Activated CD4-positive, alpha-beta memory T cell treated with anti-CD3 and anti-CD28 coated beads, Interleukin-2, amount 10 ng/mL, durations not matched to agents 7 days and 5 days (primary cell): ENCODE results near the gene COX6A2. TPM values are rescaled to one million over a fixed set of nuclear protein-coding genes. Genes with fewer than 3 reads are reported as not detected.

ENCODE experiments used
- CTCF ChIA-PET: fragments of 350-600 bp; sonication (Branson Sonifier 250); formaldehyde crosslinking; loops from one replicate; lab custom pipeline; 2021; ENCODE audit warnings: antibody characterized with exemption, inconsistent platforms; lab: Charles Lee
- POLR2A ChIA-PET: fragments of 350-600 bp; sonication (Branson Sonifier 250); formaldehyde crosslinking; loops from one replicate; lab custom pipeline; 2021; ENCODE audit warnings: antibody characterized with exemption; lab: Charles Lee
- DNase-seq: peaks from one replicate; pipeline ENCODE4 v3.0.0-alpha.2; 2020
- H3K27ac Mint-ChIP-seq: one replicate; pipeline ENCODE4 v1.8.0; 2021; ENCODE audit warnings: mild to moderate bottlenecking, mixed read lengths
- H3K27me3 Mint-ChIP-seq: one replicate; pipeline ENCODE4 v1.8.0; 2021; ENCODE audit warnings: mixed read lengths
- H3K36me3 Mint-ChIP-seq: one replicate; pipeline ENCODE4 v1.8.0; 2021; ENCODE audit warnings: low read depth, mixed read lengths
- H3K4me1 Mint-ChIP-seq: one replicate; pipeline ENCODE4 v1.8.0; 2021; ENCODE audit warnings: mixed read lengths
- H3K4me3 Mint-ChIP-seq: one replicate; pipeline ENCODE4 v1.8.0; 2021; ENCODE audit warnings: mild to moderate bottlenecking, mixed read lengths
- H3K9me3 Mint-ChIP-seq: one replicate; pipeline ENCODE4 v1.8.0; 2021; ENCODE audit warnings: mixed read lengths
- total RNA-seq, 2 experiments: library from RNA; stranded (reverse); gene quantifications; one replicate each; pipeline ENCODE4 v1.2.3, GENCODE V29; 2021

The COX6A2 gene
- total RNA-seq, 2 experiments from 2014 or later, result not detected

DNA sequence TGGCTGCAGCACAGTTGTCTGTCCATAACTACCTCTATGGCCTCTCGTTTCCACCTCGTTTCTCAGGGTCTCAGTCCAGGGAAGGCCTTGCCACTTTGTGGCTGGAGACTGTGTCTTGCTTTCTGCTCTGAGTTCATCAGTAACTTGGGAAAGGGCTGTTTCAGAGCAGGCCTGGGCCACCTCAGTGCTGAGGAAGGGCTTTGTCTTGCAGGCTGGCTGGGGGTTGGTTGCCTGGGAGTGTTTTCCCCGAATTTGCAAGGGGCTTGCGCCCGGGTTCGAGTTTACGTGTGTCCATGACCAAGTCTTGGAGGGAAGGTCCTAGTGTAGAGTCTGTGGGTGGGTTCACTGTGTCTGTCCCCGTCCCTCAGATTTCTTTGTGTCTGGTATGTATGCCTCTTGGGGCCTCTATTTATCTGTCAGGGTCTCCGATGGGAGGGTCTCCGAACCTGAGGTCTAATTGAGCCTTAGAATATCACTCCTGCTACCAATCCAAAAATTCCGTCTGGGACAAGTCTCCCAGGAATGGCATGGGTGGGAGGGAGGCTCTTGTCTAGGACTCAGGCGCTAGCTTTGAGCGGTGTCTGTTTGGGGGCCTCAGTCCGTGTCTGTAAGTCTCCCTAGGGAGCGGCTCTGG, 43.2 kb upstream of the COX6A2 start:
- Mint-ChIP-seq H3K36me3 (peaks cover 4% of the 10 kb centered on the region), H3K9me3 (no peaks in the 10 kb centered on the region), H3K27me3 (peaks cover 37% of the 10 kb centered on the region), H3K4me3 (no peak overlapping the region), H3K27ac (no peak overlapping the region), H3K4me1 (peaks cover 21% of the 10 kb centered on the region)
- no peak for DNase-seq
- CTCF ChIA-PET, result interaction anchor here (3.4 kb wide), 1 partner anchor 10 kb away, joined by 15 read pairs; no protein-coding TSS in a partner anchor
- POLR2A ChIA-PET, result interaction anchor here (1.6 kb wide), 1 partner anchor 11 kb away, joined by 3 read pairs; no protein-coding TSS in a partner anchor

DNA sequence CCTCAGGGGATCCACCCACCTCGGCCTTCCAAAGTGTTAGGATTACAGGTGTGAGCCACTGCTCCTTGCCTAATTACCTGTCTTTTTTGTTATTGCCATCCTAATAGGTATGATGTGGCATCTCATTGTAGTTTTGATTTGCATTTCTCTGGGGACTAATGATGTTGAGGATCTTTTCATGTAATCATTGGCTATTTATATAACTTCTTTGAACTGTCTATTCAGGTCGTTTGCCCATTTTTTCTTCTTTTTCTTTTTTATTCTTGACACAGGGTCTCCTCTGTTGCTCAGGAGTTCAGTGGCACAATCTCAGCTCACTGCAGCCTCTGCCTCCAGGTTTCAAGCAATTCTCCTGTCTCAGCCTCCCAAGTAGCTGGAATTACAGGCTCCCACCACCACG, 42.5 kb upstream of the COX6A2 start:
- Mint-ChIP-seq H3K36me3 (peaks cover 8% of the 10 kb centered on the region), H3K4me3 (no peak overlapping the region), H3K9me3 (no peaks in the 10 kb centered on the region), H3K4me1 (peaks cover 18% of the 10 kb centered on the region), H3K27me3 (peaks cover 34% of the 10 kb centered on the region), H3K27ac (no peak overlapping the region)
- ChIA-PET CTCF (interaction anchor here (3.4 kb wide), 1 partner anchor 10 kb away, joined by 15 read pairs; no protein-coding TSS in a partner anchor), POLR2A (interaction anchor here (1.6 kb wide), 1 partner anchor 10 kb away, joined by 3 read pairs; no protein-coding TSS in a partner anchor)
- no peak for DNase-seq

DNA sequence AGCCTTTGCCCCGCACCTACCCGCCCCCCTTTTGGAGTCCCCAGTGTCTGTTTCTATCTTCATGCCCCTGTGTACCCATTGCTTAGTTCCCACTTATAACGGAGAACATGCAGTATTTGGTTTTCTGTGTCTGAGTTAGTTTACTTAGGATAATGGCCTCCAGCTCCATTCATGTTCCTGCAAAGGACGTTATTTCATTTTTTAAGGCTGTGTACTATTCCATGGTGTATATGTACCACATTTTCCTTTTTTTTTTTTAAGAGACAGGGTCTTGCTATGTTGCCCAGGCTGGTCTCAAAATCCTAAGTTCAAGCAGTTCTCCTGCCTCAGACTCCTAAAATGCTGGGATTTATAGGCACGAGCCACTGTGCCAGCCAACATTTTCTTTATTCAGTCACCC, 39.7 kb upstream of the COX6A2 start:
- peaks cover 22% of the 10 kb centered on the region for H3K36me3 Mint-ChIP-seq
- POLR2A ChIA-PET, result no interaction called here

DNA sequence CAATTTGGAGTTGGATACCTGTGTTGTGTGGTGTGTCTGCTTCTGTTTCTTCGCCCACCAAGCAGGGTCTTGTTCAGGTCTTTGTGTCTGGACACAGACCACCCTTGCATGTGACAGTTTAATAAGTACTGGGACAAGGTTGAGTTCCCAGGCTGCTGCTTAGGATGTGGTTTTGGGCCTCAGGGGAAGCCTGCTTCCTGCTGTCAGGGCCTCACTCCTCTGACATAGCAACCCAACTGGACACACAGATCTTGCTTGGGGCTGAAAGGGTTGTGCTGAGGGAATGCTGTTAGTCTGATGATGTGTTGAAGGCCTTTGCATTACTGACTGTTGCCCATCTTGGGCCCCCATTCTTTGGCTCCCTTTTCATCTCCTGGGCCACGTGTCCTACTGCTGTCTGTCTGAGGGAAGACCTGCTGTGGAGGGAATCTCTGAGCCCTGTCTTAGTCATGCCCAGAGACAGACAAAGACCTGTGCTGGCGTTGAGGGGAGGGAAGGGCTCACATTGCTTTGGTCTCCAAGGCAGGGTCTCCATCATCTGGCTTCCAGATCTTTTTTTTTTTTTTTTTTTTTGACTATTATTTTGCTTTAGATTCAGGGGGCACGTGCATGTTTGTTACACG, 39.1 kb upstream of the COX6A2 start:
- DNase-seq, result no peak
- H3K27ac Mint-ChIP-seq, result no peak overlapping the region
- ChIA-PET CTCF (no interaction called here), POLR2A (no interaction called here)
- H3K4me1 Mint-ChIP-seq, result peaks cover 14% of the 10 kb centered on the region
- peaks cover 10% of the 10 kb centered on the region for H3K27me3 Mint-ChIP-seq
- H3K4me3 Mint-ChIP-seq, result no peak overlapping the region
- no peaks in the 10 kb centered on the region for H3K9me3 Mint-ChIP-seq
- peaks cover 26% of the 10 kb centered on the region for H3K36me3 Mint-ChIP-seq

More for the DNA sequence above, 39.7 kb upstream of the COX6A2 start:
- Mint-ChIP-seq H3K4me3 (no peak overlapping the region), H3K27me3 (peaks cover 15% of the 10 kb centered on the region), H3K27ac (no peak overlapping the region), H3K4me1 (peaks cover 18% of the 10 kb centered on the region), H3K9me3 (no peaks in the 10 kb centered on the region)
- no peak for DNase-seq
- CTCF ChIA-PET, result interaction anchor here (1.3 kb wide), 1 partner anchor 9 kb away, joined by 4 read pairs; the partner anchor contains the start of gene ARMC5

DNA sequence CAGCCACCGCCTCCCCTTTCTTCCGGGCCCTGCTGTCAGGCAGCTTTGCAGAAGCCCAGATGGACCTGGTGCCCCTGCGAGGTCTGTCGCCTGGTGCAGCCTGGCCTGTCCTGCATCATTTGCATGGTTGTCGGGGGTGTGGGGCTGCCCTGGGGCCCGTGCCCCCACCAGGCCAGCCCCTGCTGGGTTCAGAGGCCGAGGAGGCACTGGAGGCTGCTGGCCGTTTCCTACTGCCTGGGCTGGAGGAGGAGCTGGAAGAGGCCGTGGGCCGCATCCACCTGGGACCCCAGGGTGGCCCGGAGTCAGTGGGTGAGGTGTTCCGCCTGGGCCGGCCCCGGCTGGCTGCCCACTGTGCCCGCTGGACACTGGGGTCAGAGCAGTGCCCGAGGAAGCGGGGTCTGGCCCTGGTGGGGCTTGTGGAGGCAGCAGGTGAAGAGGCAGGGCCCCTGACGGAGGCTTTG, 38.3 kb upstream of the COX6A2 start:
- peaks cover 13% of the 10 kb centered on the region for H3K4me1 Mint-ChIP-seq
- peaks cover 8% of the 10 kb centered on the region for H3K27me3 Mint-ChIP-seq
- DNase-seq, result no peak
- no peak overlapping the region for H3K4me3 Mint-ChIP-seq
- ChIA-PET CTCF (no interaction called here), POLR2A (no interaction called here)
- H3K9me3 Mint-ChIP-seq, result no peaks in the 10 kb centered on the region
- peaks cover 26% of the 10 kb centered on the region for H3K36me3 Mint-ChIP-seq
- no peak overlapping the region for H3K27ac Mint-ChIP-seq

DNA sequence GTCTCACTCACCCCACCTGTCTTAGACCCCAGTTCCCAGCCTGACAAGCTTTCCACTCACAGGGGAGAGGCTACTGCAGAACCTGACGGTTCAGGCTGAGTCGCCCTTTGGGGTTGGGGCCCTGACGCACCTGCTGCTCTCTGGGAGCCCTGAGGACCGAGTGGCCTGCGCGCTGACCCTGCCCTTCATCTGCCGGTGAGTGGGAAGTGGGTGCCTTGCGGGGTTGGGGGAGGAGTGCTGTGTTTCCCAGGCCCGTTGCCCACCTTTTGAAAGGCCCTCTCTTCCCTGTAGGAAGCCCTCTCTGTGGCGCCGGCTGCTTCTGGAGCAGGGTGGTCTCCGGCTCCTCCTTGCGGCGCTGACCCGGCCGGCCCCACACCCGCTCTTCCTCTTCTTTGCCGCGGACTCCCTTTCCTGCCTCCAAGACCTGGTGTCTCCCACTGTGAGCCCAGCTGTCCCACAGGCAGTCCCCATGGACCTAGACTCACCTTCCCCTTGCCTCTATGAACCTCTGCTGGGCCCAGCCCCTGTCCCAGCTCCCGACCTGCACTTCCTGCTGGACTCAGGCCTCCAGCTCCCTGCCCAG, 37.7 kb upstream of the COX6A2 start:
- Mint-ChIP-seq H3K36me3 (peaks cover 26% of the 10 kb centered on the region), H3K4me1 (peaks cover 18% of the 10 kb centered on the region), H3K4me3 (no peak overlapping the region), H3K27ac (no peak overlapping the region), H3K9me3 (no peaks in the 10 kb centered on the region), H3K27me3 (peaks cover 4% of the 10 kb centered on the region)
- no peak for DNase-seq
- POLR2A ChIA-PET, result no interaction called here
- CTCF ChIA-PET, result no interaction called here

DNA sequence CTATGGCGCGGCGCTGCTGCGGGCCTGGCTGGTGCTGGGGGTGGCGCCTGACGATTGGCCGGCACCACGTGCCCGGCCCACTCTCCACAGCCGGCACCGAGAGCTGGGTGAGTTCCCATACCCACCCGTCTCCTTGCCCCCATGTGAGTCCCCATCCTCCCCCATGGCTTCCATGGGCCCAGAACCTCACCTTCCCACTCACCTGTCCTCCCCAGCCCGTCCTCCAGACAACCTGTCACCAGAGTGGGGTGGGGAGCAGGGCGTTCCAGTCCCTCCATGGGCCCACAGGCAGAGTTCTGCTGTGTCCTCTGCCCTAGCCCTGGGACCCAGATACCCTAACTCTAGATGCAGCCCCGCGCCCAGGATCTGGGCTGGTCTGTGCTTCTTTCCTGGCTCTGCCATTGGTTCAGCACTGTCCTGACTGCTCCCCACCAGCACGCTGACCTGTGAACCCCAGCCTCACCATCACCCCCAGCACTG, 36.7 kb upstream of the COX6A2 start:
- no peak overlapping the region for H3K27ac Mint-ChIP-seq
- H3K4me3 Mint-ChIP-seq, result no peak overlapping the region
- H3K27me3 Mint-ChIP-seq, result no peaks in the 10 kb centered on the region
- CTCF ChIA-PET, result no interaction called here
- no peaks in the 10 kb centered on the region for H3K9me3 Mint-ChIP-seq
- DNase-seq, result no peak
- peaks cover 26% of the 10 kb centered on the region for H3K36me3 Mint-ChIP-seq
- peaks cover 27% of the 10 kb centered on the region for H3K4me1 Mint-ChIP-seq
- POLR2A ChIA-PET, result no interaction called here

DNA sequence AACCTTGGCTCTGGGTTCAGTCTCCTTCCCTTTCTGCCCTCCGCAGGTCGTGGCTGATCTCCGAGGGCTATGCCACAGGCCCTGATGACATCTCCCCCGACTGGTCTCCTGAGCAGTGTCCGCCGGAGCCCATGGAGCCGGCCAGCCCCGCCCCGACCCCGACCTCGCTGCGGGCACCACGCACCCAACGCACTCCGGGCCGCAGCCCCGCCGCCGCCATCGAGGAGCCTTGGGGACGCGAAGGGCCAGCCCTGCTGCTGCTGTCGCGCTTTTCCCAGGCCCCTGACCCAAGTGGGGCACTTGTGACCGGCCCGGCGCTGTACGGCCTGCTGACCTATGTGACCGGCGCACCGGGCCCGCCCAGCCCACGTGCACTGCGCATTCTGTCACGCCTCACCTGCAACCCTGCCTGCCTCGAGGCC, 36.2 kb upstream of the COX6A2 start:
- peaks cover 27% of the 10 kb centered on the region for H3K4me1 Mint-ChIP-seq
- no peak for DNase-seq
- no peak overlapping the region for H3K4me3 Mint-ChIP-seq
- H3K9me3 Mint-ChIP-seq, result no peaks in the 10 kb centered on the region
- H3K36me3 Mint-ChIP-seq, result peaks cover 26% of the 10 kb centered on the region
- no peaks in the 10 kb centered on the region for H3K27me3 Mint-ChIP-seq
- H3K27ac Mint-ChIP-seq, result no peak overlapping the region
- ChIA-PET POLR2A (no interaction called here), CTCF (no interaction called here)

DNA sequence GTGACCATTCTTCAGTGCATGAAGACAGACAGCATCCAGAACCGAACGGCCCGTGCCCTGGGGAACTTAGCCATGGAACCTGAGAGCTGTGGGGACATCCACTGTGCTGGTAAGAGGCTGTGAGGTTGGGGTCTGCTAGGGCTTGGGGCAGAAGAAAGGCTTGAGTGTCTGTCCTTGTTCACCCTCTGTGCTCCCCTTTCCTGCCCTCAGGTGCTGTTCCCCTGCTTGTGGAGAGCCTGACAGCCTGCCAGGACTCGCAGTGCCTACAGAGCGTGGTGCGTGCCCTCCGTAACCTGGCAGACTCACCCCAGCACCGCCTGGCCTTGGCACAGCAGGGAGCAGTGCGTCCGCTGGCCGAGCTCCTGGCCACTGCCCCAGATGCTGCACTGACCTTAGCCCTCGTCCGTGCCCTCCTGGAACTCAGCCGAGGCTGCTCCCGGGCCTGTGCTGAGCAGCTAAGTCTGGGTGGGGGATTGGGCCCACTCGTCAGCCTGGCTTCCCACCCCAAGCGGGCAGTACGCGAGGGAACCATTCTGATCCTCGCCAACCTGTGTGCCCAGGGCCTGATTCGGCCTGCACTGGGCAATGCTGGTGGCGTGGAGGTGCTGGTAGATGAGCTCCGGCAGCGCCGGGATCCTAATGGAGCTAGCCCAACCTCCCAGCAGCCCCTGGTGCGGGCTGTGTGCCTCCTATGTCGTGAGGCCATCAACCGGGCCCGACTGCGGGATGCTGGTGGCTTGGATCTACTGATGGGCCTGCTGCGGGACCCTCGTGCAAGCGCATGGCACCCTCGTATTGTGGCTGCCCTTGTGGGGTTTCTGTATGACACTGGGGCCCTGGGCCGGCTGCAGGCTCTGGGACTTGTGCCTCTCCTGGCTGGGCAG, 34.0 kb upstream of the COX6A2 start:
- CTCF ChIA-PET, result interaction anchor here (1.9 to 6.7 kb wide), 2 partner anchors 8 to 407 kb away, joined by 15 to 69 read pairs; partner anchors contain the start of gene TGFB1I1
- H3K4me3 Mint-ChIP-seq, result no peak overlapping the region
- H3K27ac Mint-ChIP-seq, result no peak overlapping the region
- H3K27me3 Mint-ChIP-seq, result no peaks in the 10 kb centered on the region
- peaks cover 32% of the 10 kb centered on the region for H3K4me1 Mint-ChIP-seq
- peaks cover 32% of the 10 kb centered on the region for H3K36me3 Mint-ChIP-seq
- no peak for DNase-seq
- POLR2A ChIA-PET, result interaction anchor here (1.1 to 5.2 kb wide), 2 partner anchors 283 to 411 kb away, joined by 3 to 66 read pairs; partner anchors contain the start of genes FUS and ZNF267
- H3K9me3 Mint-ChIP-seq, result no peaks in the 10 kb centered on the region

DNA sequence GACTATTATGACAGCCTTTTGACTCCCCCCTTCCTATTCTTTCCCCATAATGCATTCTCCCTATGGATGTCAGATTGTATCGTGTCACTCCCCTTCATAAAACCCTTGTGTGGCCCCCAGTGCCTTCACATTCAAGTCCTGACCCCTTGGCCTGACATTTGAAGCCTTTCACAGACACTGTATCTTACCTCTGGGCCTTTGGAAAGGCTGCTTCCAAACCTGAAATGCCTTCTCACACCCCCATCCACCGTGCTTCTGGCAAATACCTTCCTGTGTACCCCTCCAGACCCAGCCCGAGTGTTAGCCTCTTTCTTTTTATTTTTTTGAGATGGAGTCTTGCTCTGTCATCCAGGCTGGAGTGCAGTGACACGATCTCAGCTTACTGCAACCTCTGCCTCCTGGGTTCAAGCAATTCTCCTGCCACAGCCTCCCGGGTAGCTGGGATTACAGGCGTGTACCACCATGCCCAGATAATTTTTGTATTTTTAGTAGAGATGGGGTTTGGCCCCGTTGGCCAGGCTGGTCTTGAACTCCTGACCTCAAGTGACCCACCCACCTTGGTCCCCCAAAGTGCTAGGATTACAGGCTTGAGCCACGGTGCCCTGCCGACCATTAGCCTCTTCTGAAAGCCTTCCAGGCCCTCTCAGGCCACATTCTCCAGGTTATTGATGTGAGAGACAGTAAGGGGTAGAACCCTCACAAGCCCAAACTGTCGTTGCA, 33.2 kb upstream of the COX6A2 start:
- POLR2A ChIA-PET, result interaction anchor here (0.7 to 5.2 kb wide), 13 partner anchors 15 to 420 kb away, joined by 3 to 66 read pairs (median 20); partner anchors contain the start of genes FUS, PYCARD, RUSF1 and ZNF267
- DNase-seq, result no peak
- Mint-ChIP-seq H3K9me3 (no peaks in the 10 kb centered on the region), H3K27ac (peak overlapping the region; percentile 42), H3K36me3 (peaks cover 31% of the 10 kb centered on the region), H3K4me1 (peaks cover 34% of the 10 kb centered on the region), H3K27me3 (no peaks in the 10 kb centered on the region), H3K4me3 (no peak overlapping the region)
- CTCF ChIA-PET, result interaction anchor here (0.6 to 6.7 kb wide), 34 partner anchors 9 to 511 kb away, joined by 3 to 69 read pairs (median 5); partner anchors contain the start of genes HSD3B7, PYCARD, RUSF1 and TGFB1I1

DNA sequence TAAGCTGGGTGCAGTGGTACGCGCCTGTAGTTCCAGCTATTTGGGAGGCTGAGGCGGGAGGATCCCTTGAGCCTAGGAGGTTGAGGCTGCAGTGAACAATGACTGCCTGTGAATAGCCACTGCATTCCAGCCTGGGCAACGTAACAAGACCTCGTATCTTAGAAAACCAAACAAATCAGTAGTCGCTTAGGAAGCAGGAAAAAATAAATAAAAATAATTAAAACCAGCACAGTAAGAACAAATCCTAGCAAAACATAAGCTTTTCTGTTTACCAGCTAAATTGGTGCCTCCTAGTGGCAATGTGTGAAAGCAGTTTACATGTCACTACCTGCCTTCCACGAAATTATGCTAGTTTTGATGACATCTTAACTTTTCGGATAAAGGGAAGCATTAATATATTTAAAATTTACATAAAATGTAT, 32.4 kb upstream of the COX6A2 start:
- ChIA-PET CTCF (interaction anchor here (0.9 to 6.7 kb wide), 36 partner anchors 9 to 646 kb away, joined by 3 to 69 read pairs (median 4); partner anchors contain the start of genes FUS, HSD3B7, PYCARD and RUSF1), POLR2A (interaction anchor here (0.7 to 5.2 kb wide), 19 partner anchors 9 to 421 kb away, joined by 3 to 66 read pairs (median 4); partner anchors contain the start of genes FUS, ITGAX, PYCARD and RUSF1)
- Mint-ChIP-seq H3K9me3 (no peaks in the 10 kb centered on the region), H3K36me3 (peaks cover 31% of the 10 kb centered on the region), H3K27ac (peak overlapping the region; percentile 92), H3K4me1 (peaks cover 41% of the 10 kb centered on the region), H3K4me3 (peak overlapping the region; percentile 86), H3K27me3 (no peaks in the 10 kb centered on the region)
- no peak for DNase-seq
